T-helper 2 cell treated with Interferon-gamma antibody and Interleukin-4, amounts not matched to agents 100 ng/mL and 5 ng/mL, for 36 hours (primary cell): ENCODE results near the gene CDH4. TPM values are rescaled to one million over a fixed set of nuclear protein-coding genes. Genes with fewer than 3 reads are reported as not detected.

Experiments used
- intact Hi-C: fragments of 100-400 bp; cut with micrococcal nuclease; formaldehyde crosslinking; loops from one replicate; pipeline ENCODE4 v1.15.1; 2023
- total RNA-seq: library from RNA; stranded (reverse); gene quantifications from 2 replicates; pipeline ENCODE4 v1.2.3, GENCODE V29; 2022

Gene CDH4
- total RNA-seq, 1 donor from 2014 or later = not detected

DNA sequence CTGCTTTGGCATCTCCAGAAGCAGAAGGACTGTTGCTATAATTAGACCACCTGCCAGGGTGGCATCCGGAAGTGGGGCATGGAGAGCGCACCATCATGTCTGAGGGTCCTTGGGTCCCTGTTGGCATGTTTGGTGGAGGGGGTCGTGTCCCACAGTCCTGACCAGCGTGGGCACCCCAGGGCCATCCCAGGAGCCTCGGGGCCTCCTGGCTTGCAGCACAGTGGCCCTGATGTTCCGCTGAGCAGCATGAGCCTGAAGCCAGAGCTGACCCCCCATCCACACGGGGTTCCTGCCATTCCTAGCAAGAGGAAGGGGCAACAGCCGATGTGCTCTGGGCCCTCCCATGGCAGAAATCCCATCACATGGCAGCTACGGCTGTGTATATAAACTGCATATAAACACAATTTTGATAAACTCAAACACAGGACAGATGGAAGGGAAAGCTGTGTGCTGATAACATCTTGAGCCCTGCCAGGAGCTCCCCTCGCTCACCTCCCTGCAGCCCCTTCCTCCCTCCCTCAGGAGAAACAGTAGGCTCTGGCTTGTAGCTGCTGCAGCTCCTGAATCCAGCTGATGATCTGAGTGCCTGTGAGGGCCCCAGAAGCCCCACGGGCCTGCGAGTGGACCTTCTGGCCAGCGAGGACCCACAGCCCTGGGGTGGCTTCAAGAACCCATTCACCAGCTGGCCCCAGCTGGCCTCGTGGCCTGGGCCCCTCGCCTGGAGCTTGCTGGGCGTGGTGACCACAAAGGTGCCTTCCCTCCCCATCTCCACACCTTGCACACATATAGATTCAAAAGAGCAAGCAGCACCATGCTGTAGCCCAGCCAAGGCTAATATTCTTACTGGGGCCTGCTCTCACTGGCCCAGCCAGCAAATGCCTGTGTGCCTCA lies 321.6 kb downstream of the CDH4 start:
- intact Hi-C loops = no loop called here

DNA sequence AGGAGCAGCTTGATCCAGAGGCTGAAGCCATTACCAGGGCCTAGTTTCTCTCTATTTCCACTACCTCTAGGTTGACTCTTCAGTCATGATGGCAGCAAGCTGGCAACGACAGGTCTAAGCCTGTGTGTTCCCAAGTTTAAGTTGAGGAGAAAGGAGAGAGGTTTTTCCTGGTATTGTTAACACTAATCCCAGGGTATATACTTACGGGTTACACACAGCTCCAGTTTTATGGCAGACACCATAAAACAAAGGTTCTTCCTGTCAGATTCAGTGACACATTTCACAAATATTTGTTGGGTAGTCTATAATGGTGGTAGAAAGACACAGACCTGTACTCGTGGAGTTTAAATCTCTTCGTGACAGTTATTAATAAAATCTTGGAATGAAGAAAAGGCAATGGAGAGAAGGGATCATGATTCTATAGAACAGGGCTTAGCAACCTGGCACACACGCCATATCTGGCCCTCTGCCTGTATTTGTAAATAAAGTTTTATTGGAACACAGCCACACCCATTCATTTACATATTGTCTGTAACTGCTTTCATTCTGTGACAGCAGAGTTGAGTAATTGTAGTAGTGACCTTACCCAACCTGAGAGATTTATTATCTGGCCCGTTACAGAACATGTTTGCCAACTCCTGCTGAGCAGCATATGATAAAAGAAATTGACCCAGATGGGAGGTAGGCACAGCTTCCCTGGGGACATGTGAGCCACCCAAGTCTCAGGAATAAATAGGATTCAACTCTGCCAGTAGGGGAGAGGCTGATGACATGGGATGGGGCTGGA lies 323.3 kb downstream of the CDH4 start:
- intact Hi-C loops = no loop called here

DNA sequence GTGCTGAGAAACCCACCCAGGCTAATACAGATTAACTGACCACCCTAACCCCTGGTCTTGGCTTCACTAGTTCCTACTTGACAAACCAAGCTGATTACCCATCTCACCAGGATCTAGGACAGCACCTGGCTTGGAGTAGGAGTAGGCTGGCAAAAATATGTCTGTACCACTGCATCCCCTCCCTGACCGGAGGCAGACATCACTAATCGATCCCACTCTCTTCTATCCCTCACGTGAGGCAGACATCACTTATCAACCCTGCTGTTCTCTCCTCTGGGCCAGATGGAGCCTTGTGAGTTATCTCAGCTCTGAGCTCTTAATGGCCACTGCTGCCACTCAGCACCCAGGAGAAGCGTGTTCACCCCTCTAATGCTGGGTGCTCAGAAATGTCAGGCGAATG lies 324.3 kb downstream of the CDH4 start:
- intact Hi-C loops = no loop called here

DNA sequence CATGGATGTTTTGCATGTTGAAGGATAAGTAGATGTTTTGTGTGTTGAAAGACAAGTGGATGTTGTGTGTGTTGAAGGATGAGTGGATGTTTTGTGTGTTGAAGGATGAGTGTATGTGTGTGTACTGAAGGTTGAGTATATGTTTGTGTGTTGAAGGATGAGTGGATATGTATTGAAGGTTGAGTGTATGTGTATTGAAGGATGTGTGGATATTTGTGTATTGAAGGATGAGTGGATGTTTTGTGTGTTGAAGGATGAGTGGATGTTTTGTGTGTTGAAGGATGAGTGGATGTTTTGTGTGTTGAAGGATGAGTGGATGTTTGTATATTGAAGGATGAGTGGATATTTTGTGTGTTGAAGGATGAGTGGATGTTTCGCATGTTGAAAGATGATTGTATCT lies 325.0 kb downstream of the CDH4 start:
- intact Hi-C loops = no loop called here

DNA sequence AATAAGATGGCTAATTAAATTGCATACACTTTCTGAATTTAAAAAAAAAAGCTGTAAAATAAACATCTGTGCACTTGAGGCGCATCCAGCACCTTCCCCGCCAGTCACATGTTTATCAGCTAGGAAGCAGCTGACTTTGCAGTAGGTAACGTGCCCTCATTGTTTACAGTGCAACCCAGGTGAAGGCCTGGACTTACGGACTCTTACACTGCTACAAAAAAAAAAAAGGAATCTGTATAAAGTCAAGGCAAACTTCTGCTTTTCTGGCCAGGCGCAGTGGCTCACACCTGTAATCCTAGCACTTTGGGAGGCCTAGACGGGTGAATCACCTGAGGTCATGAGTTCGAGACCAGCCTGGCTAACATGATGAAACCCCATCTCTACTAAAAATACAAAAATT lies 327.8 kb downstream of the CDH4 start:
- intact Hi-C loops = no loop called here

DNA sequence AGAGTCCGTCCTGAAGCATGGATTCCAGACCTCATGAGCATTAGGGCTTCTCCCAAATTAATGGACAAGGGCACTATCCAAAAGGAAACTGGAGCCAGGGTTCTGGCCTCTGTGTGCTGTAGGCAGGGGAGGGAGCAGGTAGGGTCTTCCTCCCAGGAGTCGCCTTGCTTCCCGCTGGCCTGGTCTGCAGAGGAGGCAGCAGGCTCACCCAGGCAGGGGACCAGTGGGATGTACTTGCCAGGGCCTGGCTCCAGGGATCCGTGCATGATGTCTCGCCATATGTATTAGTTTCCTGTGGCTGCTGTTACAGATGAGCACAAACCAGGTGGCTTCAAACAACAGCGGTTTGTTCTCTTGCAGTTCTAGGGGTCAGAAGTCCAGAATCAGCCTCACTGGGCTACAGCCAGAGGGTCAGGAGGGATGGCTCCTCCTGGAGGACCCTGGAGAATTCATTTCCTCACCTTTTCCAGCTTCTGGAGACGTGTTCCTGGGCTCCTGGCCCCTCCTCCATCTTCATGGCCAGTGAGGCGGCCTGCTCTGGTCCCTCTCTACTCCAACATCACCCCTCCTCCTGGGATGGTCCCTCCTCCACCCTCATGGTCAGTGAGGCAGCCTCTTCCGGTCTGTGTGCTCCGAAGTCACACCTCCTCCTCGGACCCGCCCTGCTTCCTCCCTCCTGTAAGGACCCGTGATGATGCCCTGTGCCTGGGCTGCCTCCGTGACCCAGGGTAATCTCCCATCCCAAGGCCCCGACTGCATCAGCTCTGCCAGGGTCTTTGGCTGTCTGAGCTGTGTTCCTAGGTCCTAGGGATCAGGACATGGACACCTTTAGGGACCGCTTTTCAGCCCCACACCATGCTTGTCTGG lies 329.1 kb downstream of the CDH4 start:
- intact Hi-C loops = no loop called here

DNA sequence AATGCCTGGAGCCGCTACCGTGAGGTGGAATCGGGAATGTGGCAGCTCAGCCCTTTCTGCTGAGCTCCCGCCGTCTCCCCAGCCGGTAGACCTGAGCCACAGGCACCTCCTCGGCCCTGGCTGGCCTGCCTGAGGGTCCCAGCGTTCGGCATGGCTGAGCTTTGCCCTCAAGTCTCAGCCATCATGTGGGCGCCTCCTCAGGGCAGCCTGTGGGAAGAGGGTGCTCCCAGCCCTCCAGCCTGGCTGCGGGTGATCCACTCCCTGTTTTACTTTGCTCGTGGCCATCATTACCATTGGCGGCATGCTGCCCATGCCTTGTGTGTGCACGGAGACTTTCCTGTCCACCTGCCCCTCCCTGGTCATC lies 329.7 kb downstream of the CDH4 start:
- intact Hi-C loops = no loop called here

DNA sequence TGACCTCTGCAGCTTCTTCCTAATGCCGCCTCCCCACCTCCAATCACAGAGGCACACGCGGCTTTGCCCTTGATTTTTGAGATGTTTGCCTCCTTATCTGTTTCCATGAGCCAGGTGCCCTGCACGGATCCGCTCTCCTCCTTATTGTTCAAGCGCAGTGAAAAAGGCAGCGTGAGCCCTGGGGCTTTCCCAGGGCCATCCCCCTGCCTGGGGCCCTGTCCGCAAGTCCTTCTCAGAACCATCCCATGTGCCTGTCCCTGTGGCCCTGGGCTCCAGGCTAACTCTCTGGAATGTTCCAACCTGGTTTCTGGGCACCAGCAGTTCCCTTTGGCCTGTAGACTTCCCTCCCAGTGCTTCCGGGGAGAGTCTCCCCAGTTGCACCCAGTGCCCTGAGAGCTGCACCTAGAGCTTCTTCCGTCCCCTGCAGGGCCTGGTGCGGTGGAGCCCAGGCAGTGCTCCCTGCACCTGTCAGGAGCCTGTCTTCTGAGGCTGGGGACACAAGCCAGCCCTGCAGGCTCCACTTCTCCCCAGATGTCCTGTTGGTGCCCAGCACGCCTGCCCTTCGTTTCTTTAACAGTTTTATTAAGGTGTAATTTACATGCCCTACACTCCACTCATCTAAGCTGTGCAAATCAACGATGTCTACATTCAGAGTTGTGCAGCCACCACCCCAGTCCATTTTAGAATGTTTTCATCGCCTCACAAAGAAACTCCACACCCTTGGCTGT lies 330.3 kb downstream of the CDH4 start:
- intact Hi-C loops = no loop called here

DNA sequence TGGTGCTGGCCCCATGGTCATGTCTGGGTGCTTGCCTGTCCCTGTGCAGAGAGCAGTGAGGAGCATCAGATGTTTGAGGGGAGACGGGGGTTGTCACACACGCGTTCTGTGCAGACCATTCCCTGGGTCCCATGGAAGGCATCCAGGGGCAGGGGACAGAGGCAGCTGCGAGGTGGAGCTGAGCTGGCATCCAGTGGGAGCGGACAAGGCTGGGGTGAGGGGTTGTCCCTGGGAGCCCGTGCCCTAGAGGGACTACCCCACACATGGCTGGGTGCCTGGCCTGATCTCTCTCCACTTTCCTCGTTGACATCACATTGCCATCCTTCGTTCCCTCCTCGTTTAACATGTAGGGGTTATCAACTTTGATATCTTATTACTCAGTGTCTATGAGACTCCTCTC lies 331.3 kb downstream of the CDH4 start:
- intact Hi-C loops = no loop called here

DNA sequence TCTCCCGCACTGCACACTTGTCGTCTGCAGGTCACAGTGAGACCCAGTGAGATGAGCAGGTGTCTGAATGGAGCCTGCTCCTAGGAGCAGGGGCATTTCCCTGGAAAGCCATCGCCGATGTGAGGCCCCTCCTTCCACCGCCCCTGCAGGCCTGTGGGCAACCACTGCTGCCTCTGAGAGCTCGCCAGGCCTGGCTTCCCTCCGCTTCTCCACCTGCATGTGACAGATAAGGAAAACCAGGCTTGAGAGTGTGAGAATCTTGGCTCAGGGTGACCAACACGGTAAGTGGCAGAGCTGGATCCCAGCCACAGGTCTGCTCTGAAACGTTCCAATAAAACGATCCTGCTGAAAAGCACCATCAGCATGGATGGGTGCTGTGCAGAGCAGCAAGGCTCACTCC lies 332.8 kb downstream of the CDH4 start:
- intact Hi-C loops = no loop called here

DNA sequence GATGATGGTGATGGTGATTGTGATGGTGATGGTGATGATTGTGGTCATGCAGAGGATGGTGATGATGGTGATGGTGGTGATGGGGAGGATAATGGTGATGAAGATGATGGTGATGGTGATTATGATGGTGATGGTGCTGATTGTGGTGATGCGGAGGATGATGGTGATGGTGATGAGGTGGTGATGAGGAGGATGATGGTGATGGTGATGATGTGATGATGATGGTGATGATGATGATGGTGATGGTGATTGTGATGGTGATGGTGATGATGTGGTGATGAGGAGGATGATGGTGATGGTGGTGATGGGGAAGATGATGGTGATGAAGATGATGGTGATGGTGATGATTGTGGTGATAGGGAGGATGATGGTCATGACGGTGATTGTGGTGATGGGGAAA lies 333.7 kb downstream of the CDH4 start:
- intact Hi-C loops = no loop called here

DNA sequence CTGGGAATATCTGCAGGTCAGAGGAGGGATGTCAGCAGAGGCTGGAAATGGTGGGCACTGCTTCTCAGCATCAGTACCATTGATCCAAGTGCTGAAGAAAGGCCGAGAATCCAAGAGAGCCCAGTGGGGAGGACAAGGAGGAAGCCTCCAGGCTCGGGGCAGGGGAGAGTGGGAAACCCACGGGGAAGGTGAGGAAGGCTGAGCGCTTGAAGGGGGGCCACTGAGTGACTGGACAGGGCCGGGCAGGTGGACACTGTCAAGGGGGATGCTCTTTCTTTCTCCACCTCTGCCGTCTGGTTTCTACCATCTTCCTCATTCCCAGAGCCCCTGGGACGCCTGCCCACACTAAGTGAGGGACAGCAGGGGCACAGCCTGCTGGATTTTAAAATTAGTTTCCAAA lies 335.0 kb downstream of the CDH4 start:
- intact Hi-C loops = no loop called here

DNA sequence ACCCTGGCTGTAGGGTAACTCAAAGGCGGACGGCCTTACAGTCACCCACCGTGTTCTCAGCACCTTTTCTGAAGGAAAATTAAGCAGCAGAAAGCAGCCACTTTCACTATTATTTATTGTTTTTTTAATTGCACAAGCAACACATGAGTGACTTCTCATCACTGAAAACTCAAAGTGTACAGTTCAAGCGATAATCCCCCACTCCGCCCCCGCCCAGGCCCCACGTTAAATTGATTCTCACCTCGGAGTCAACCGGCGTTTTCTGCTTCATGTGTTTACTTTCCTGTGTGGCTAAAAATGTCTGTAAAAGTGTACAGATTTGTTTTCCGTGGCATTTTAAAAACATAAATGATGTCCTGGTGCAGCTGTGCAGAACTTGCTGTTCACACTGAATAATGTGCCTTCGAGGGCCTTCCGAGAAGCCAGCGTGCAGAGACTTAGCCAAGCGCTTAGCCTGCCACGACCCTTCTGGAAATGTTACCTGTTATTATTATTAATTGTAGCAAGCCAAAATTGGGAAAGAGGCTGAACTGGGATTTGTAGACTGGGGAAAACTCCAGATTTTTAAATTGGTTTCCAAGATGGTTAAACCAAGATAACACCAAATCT lies 335.7 kb downstream of the CDH4 start:
- intact Hi-C loops = no loop called here

DNA sequence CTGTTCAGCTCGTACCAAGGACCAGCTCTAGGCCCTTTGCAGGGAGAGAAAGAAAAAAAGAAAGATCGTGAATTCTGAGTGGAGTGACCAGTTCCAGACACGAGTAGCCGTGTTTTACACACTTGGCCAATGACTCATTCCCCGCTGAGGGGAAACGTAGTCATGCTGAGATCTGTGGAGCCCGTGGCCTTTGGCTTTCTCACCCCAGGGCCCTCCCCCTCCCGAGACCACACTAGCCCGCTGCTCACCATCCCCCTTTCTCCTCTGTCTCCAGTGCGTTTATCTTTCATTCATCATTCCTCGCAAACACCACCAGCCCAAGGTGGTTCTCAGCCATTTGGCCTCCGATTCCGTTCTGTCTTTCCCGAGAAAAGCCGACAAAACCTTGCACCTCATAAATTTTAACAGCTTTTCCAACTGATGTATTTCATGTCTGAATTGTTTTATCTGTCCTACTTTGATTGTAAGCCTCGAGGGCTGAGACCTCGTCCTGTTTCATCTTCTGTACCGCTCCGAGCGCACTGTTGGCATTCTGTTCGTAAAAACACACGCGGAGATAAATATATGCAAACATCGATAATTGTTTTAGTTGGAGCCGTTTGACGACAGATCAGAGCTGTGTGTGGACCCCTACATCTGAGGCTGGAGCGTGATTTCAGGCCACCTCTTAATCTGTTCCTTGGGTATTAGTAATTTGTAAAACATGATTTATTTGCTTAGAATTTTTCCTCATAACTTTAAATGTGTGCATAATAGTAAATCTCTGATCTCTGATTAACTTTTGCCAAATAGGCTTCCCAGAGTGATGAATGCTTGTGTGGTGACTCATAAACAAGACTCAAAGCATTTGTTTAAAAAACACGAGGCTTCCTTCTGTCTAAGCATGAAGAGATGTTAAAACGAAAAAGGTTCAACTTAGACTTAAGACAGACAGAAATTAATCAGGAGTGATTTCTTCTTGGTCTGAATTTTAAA lies 336.6 kb downstream of the CDH4 start:
- intact Hi-C loops = no loop called here

DNA sequence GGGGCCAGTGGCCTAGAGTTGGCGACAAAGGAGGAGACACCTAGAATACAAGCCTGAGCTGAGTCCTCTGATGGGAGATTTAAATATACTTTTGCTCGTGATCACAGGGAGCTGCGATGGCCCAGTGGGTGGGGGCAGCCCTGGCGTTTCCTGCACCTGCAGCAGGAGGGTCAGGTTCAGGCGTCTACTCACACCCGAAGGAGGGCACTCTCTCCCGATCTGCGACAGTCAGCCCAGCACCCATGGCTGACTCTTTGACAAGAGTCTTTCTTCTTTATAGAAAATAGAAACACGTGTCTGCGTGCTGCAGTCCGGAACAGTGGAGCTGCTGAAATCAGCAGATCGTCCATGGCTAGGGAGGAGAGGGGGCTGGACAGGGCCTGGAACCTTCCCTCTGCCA lies 338.2 kb downstream of the CDH4 start:
- intact Hi-C loops = no loop called here

DNA sequence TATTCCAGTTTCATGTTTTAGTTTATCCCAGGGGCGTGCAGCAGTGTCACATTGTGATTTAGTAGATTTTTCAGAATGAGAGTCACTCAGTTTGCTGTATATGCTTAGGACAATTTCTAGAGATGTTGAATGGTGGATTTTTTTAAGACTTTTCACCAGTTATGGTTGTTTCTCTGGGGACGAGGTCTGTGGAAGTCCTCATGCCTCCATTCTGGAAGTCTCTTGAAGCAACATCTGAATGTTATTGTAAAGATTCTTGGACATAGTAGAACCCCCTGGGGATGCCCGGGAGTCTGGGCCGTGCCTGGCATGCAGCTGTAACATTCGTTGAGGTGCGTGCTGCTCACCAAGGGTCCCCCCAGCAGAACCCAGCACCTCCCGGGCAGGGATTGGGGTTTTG lies 341.5 kb downstream of the CDH4 start:
- intact Hi-C loops = no loop called here

DNA sequence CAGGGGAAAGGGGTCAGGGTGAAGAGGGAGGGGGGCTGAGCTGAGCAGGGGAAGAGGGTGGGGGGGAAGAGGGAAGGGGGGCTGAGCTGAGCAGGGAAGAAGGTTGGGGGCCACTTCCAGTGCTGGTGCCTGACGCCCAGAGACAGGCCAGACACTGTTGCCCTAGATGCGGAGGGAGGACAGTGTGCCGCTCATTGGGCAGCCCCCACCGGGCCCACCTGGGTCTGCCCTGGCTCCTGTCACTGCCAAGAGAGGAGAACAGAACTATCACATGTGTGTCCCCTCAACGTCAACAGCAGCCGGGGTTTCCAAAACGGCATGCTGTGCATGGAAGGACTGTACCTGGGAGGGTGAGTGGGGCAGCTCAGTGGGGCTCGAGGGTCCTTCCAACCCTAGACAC lies 342.1 kb downstream of the CDH4 start:
- intact Hi-C loops = no loop called here

DNA sequence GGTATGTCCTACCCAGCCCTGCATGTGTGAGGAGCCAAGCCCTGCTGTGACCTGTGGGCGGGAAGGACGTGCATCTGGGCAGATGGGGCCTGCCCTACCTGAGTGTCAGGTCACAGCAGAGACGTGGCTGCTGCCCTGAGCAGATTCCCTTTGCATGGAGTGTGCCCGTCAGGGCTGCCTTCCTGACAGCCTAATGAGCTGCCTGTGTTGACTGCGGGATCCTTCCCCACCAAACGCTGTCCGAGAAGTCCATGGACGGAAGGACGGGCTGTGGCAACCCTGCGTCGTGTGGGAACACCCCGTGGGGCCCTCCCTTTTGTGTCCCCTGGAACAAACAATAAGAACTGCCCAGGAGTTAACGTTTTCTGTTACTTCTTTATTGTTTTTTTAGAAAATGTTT lies 343.2 kb downstream of the CDH4 start:
- intact Hi-C loops = no loop called here

DNA sequence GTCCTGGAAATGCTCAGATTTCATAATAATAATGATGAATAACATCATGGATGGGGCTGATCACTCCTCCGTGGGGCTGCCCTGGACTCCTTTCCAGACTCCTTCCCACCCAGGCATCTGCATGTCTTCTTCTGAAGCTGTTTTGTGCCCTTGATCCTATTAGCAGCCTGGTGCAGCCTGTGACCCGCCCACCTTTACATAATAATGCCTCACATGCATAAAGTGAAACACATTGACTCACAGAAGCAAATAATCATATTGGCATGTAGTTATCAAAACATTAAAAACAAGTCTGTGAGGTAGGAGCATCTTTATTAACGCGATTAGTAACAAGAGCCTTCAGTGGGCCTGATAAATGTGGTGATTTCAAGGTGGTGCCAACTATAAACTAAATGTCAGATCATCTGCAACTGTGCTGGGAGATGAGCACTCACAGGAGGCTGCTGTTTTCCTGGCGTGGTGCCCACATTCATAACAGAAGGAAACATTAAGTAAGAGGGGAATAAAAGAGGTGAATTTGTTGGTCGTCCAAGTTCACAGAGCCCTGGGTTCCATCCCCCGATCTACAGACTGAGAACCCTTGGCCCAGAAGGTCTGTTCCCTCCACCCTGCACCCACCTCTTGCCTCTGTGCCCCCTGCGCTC lies 344.7 kb downstream of the CDH4 start:
- intact Hi-C loops = no loop called here
